ENCODE data around the gene RALA.
"Not testable (repeated sequence)": the region's sequence is repeated elsewhere in the genome, so short reads cannot be mapped to it uniquely, and the experiment has no call there.

Gene RALA

GRCh38 chr7:39746103-39746819, 122.9 kb downstream of the RALA start:
- peak; percentile 68 for TF ChIP-seq CTCF (IDR thresholded peaks at IDR 0.05; ENCODE audit: insufficient read depth, low read depth, low read length, missing control alignments)

GRCh38 chr7:39749177-39749576, 125.8 kb downstream of the RALA start:
- no peak for TF ChIP-seq CTCF (IDR thresholded peaks at IDR 0.05; ENCODE audit: insufficient read depth, low read depth, low read length, missing control alignments)
- no peak for DNase-seq (ENCODE audit: low read depth)
- H3K4me3 ChIP-seq (ENCODE audit: low read depth, low read length), result no peak overlapping the region

More at GRCh38 chr7:39746103-39746819, 122.9 kb downstream of the RALA start:
- DNase-seq (ENCODE audit: low read depth), result peak; percentile 71
- no peak overlapping the region for H3K4me3 ChIP-seq (ENCODE audit: low read depth, low read length)

GRCh38 chr7:39749717-39750116, 126.3 kb downstream of the RALA start:
- no peak for TF ChIP-seq CTCF (IDR thresholded peaks at IDR 0.05; ENCODE audit: insufficient read depth, low read depth, low read length, missing control alignments)
- peak; percentile 26 for DNase-seq (ENCODE audit: low read depth)

GRCh38 chr7:39750253-39751077, 127.1 kb downstream of the RALA start:
- H3K4me3 ChIP-seq (ENCODE audit: low read depth, low read length), result no peak overlapping the region
- TF ChIP-seq CTCF (IDR thresholded peaks at IDR 0.05; ENCODE audit: insufficient read depth, low read depth, low read length, missing control alignments), result no peak
- no peak for DNase-seq (ENCODE audit: low read depth)

More at GRCh38 chr7:39749717-39750116, 126.3 kb downstream of the RALA start:
- no peak overlapping the region for H3K4me3 ChIP-seq (ENCODE audit: low read depth, low read length)

GRCh38 chr7:39753237-39753636, 129.9 kb downstream of the RALA start:
- not testable (repeated sequence) for DNase-seq (ENCODE audit: low read depth); H3K4me3 ChIP-seq (ENCODE audit: low read depth, low read length)

GRCh38 chr7:39753823-39754325, 130.5 kb downstream of the RALA start:
- DNase-seq (ENCODE audit: low read depth), result no peak
- no peak for TF ChIP-seq CTCF (IDR thresholded peaks at IDR 0.05; ENCODE audit: insufficient read depth, low read depth, low read length, missing control alignments)
- H3K4me3 ChIP-seq (ENCODE audit: low read depth, low read length), result no peak overlapping the region

Measured in GM12865 (cell line).